Activated T-helper 9 cell treated with anti-CD3 and anti-CD28 coated beads, Interleukin-2, amount 50 U/mL, for 16 hours (primary cell): ENCODE measurements around the gene ABCC10.

Experiments used
- DNase-seq: peaks from one replicate; pipeline ENCODE4 v3.0.0-alpha.2; 2020; ENCODE audit warnings: low read depth

The ABCC10 gene

DNA sequence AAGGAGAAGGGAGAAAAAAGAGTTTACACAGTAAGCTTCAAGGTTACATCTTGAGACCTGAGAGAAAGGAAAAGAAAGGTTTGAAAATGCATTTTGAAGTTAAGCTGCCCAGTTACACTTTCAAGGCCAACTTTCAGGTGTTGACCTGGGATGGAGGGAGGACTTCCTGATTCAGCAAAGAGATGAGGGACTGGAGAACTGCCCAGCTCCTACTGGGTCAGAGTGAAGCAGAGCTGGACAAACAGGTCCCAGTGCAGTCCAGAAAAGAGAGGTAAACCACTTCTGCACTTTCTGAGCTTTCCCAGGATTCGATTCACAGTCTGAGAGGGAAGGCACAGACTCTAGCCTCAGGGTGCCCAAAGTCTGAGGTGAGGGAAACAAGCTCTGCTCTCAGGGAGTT lies 44.1 kb downstream of the ABCC10 start:
- no peak for DNase-seq

DNA sequence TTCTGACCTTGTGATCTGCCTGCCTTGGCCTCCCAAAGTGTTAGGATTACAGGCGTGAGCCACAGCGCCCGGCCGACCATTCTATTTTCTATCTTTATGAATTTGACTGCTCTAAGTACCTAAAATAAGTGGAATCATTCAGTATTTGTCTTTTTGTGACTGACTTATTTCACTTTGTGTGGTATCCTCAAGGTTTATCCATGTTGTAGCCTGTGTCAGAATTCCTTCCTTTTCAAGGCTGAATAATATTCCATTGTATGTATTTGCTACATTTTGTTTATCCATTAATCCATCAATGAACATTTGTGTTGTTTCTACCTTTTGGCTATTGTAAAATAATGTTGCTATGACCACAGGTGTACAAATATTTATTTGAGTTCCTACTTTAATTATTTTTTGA lies 45.2 kb downstream of the ABCC10 start:
- DNase-seq: no peak

DNA sequence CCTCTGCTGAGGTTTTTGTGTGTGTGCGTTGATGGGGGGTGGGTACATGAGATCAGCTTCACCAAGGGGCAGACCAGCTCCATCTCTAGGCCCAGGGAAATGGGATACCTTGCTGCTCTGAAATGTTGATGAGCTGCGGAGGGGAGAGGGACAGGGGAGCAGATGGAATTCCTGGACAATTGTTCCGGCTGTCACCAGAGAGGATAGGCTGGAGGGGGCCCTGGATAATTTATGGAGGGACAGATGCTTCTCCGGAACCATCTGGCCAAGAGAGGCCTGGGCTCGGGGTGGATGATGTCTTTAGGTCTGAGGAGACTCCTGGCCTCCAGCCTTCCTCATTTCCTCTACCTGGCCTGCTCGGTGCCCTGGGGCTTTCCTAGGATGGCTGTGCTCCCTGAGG lies 48.2 kb downstream of the ABCC10 start:
- no peak for DNase-seq

DNA sequence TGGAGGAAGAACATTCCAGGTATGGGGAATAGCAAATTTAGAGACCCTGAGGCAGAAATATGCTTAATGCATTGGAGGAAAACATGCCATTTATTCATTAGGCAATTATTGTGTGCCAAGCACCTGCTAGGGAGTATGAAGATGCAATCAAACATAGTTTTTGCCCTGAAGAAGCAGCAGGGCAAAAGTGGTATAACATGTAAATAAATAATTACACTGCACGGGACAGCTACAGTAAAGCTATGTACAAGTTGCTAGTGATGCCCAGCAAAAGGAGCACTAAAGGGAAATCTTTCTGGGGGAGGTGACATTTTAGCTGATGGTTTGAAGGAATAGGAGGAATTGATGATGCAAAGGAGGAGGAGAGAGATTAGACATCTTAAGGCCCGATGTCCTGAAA lies 49.4 kb downstream of the ABCC10 start:
- DNase-seq: no peak

DNA sequence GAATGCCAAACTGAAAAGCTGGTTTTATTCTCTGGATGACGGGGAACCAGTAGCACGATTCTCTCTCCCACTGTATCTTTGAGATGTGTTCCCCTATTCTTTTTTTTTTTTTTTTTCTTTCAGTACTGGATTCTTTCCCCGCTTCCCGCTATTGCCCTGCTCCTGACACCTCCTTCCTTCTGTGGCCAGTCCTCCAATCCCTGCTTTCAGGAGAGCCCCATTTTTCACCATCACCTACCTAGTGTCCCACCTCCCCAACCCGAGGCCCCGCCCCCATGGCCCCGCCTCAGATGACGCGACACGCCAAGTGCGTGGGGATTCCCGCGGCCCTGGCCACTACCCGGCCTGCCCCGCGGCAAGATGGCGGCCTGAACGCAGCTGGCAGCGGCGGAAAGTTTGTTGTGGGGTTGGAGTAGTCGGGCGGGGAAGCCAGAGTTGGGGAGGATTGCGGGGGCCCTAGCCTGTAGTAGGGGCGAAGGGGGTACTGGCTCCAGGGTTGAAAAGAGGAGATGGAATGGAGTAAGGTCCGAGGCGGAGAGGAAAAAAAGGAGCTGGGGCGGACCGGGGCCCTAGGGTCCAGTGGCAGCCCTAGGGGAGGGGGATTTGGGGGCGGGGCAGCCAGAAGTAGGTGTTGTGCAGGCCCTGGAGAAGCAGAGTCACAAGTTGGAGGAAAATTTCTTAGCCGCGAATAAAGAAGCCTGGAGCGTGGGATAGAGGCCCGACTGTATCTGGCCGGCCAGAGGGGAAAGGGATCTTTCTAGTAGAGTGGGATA lies 50.1 kb downstream of the ABCC10 start, which contains the start of gene TJAP1:
TJAP1 (plus strand) TSS at position 336 of the 773 bp plus-strand sequence. CDS start 21,432 bp downstream, outside the sequence.
- peak; percentile 96 for DNase-seq

DNA sequence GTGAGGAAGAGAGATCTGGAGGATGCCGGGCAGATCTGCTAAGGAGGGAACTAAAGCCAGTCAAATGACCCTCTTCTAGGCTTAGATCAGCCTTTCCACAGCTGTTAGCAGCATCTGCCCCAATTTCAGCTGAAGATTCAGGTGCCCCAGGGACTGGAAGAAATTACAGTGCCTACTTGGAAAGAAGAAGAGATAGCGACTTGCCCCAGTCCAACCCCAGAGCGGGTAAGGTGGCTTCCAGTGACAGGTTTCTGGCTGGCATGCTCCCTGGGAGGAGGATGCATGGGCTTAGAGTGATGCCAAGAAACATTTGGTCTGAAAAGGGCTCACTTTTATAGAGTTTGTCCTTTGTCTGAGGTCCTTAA lies 50.6 kb downstream of the ABCC10 start:
- DNase-seq: no peak

GRCh38 chr6:43481075-43481474 lies 53.7 kb downstream of the ABCC10 start:
- DNase-seq: no peak

DNA sequence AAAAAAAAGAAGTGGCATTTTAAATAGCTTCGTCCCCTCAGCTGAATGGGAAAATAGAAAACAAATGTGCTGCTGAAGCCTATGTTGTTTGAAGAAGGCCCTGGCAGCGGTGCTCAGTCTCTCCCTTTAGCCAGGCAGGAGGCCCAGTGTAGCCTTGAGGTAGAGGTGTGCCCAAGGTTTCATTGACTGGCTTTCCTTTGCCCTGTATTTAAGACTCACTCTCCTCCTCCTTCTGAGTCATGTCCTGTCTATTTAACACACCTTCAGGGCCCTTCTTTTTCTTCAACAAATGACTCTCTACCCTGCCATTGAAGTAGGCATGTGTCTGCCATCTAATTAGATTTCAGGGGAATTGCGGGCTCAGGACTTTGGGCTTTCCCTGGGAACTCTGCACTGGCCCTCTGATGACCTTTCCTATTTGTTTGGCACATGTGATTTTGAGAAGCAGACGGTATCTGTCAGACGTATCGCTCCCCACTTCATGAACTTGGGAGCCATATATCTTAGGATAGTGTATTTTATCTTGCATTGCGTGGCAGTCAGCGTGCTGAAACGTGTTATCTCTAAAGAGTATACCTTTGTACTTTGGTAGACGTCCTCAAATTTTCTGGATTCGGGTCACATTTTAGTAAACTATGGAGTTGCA lies 54.4 kb downstream of the ABCC10 start:
- DNase-seq: no peak

- DNase-seq: no peak
Measured at GRCh38 chr6:43488667-43489276, 61.4 kb downstream of the ABCC10 start.

- no peak for DNase-seq
Measured at GRCh38 chr6:43489277-43490072, 62.1 kb downstream of the ABCC10 start.

- DNase-seq: no peak
Measured at GRCh38 chr6:43490523-43490939, 63.2 kb downstream of the ABCC10 start.

DNA sequence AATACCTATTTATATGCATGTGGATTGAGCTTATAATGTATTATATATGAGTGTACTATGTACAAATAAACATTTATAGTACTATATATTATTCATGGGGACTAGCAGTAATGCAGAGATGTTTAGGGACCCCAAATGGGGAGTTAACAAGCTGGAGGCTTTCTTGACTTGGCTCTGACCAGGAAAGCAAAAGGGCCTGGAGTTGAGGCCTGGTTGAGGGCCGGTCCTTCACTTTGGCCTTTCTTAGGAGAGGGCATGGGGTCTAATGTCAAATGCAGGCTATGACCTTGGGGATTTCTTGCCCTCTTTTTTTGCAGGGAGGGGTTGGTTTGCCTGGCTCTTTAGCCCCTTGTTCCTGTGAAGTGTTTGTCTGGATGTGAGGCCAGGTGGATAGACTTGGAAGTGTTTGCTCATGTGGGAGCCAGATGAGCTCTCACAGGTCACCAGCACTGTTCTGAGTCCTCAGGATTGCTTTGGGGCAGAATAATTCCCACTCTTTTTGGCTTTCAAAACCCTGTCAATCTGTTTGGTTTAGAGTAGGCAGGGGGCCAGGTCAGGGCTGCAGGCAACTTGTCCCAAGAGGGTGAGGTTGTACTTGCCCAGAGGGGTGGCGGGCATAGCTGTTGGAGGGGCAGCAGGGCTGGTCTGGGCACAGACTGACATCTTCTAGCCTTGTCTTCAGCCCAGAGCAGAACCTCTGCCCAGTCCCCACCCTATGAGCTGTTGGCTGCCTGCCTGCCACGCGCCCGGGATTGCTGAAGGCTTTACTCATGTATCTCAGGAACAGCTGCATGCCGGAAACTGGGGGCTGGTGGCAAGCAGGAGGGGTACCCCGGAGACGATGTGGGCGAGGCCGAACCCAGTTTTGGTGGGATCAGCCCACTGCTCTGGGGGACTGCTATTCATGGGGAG lies 64.7 kb downstream of the ABCC10 start:
- no peak for DNase-seq

- no peak for DNase-seq
Measured at GRCh38 chr6:43492673-43493072, 65.3 kb downstream of the ABCC10 start.

DNA sequence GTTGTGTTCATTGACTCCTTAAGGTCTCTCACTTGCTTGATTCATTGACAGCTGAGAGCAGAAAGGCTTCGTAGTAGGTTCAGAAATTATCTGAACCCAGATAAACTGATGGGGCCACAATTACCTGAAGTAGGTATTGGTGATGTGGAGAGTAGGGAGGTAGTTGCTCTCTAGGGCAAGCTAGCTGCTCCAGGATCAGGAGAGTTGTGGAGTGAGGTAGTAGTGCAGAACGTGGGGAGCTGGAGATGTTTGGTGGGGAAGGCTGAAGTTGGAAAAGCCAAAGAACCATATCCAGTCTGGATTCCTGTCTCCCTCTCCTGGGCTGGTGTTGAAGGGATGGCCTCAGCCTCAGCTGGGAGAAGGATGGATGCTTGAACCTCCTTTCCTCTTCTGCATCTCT lies 65.9 kb downstream of the ABCC10 start:
- DNase-seq: no peak

- DNase-seq: no peak
Measured at GRCh38 chr6:43493833-43494232, 66.5 kb downstream of the ABCC10 start.

- no peak for DNase-seq
Measured at GRCh38 chr6:43494321-43494720, 67.0 kb downstream of the ABCC10 start.

- no peak for DNase-seq
Measured at GRCh38 chr6:43494766-43495165, 67.4 kb downstream of the ABCC10 start.

DNA sequence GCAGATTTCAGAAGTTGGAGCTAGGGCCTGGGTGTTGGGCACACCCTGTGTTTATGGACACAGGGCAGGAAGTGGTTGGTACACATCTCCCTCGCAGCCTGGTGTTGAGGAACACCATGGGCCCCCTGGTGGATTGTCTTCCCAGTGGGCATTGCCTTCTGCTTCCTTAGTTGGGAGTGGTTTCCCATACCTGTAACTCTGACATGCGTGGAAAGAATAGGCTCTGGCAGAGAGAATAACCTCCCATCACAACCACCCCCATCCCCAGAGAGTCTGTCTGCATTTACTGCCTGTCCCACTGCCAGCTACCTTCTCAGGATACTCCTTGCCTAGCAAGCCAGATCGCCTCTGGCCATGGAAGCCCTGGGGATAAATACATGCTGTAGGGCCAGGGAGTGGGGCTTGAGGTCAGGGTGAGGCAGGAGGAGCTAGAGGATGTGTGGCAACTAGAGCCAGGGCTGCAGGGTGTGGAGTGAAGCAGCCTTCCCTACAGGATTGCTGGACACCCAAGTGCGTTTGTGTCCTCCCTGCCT lies 68.1 kb downstream of the ABCC10 start:
- no peak for DNase-seq

GRCh38 chr6:43496370-43497128 lies 69.2 kb downstream of the ABCC10 start:
- DNase-seq: no peak

GRCh38 chr6:43497129-43497396 lies 69.7 kb downstream of the ABCC10 start:
- no peak for DNase-seq

DNA sequence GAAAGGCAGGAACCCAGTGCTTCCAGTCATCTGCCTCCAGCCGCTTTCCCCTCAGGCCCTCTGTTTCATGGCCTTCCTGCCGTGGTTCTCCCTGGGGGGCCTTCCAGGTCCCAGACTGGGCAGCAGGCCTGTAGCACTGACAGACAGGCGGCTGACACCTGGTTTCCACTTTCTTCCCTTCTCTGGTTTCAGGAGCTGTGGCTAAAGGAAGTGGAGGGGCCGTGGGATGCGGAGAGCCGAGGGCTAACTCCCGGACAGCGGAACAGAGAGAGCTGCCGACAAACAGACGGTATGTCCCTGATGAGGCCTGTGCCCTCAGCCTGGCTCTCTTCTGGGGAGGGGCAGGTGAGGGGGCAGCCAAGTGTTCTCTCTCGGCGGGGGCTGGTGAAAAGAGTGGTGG lies 70.3 kb downstream of the ABCC10 start:
- DNase-seq: no peak
